Measurements from ENCODE around the gene ANKFY1.

GRCh38 chr17:4116516-4116915 lies 147.3 kb downstream of the ANKFY1 start:
- TF ChIP-seq, protein P1, sequence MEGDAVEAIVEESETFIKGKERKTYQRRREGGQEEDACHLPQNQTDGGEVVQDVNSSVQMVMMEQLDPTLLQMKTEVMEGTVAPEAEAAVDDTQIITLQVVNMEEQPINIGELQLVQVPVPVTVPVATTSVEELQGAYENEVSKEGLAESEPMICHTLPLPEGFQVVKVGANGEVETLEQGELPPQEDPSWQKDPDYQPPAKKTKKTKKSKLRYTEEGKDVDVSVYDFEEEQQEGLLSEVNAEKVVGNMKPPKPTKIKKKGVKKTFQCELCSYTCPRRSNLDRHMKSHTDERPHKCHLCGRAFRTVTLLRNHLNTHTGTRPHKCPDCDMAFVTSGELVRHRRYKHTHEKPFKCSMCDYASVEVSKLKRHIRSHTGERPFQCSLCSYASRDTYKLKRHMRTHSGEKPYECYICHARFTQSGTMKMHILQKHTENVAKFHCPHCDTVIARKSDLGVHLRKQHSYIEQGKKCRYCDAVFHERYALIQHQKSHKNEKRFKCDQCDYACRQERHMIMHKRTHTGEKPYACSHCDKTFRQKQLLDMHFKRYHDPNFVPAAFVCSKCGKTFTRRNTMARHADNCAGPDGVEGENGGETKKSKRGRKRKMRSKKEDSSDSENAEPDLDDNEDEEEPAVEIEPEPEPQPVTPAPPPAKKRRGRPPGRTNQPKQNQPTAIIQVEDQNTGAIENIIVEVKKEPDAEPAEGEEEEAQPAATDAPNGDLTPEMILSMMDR (IDR thresholded peaks at IDR 0.05; ENCODE audit: low read depth, low read length) = no peak
- no peak for TF ChIP-seq EZH2phosphoT487 (IDR thresholded peaks at IDR 0.05; ENCODE audit: low read depth)
